MCF 10A (cell line): ENCODE data around the gene ACOT12. TPM values are rescaled to one million over a fixed set of nuclear protein-coding genes. Genes with fewer than 3 reads are reported as not detected.

Experiments used
- BruUV-seq: library from RNA; stranded (reverse); fragments of 400-500 nt; replicated peaks from 2 replicates; lab custom pipeline; 2021; lab: Mats Ljungman, UMichigan
- CTCF ChIA-PET: fragments of 300-600 bp; sonication (Branson Sonifier 250); formaldehyde crosslinking; extraction: SDS; loops from one replicate; lab custom pipeline; 2021; ENCODE audit warnings: antibody characterized with exemption, inconsistent platforms; lab: Yijun Ruan, JAX
- POLR2A ChIA-PET: fragments of 300-600, 350-650 bp; sonication (Branson Sonifier 250); formaldehyde crosslinking; extraction: SDS; loops from one replicate; lab custom pipeline; 2020; ENCODE audit warnings: antibody characterized with exemption, inconsistent platforms; lab: Yijun Ruan, JAX
- DNase-seq: peaks from one replicate; pipeline ENCODE4 v3.0.0-alpha.2; 2018; ENCODE audit not compliant: unreplicated experiment
- H3K27ac Mint-ChIP-seq: one replicate; pipeline ENCODE4 v1.8.0; 2022; ENCODE audit warnings: mild to moderate bottlenecking, low read depth, mixed read lengths; ENCODE audit not compliant: unreplicated experiment
- H3K27me3 Mint-ChIP-seq: one replicate; pipeline ENCODE4 v1.8.0; 2022; ENCODE audit warnings: mixed read lengths; ENCODE audit not compliant: insufficient read depth, unreplicated experiment
- H3K36me3 Mint-ChIP-seq: one replicate; pipeline ENCODE4 v1.8.0; 2022; ENCODE audit warnings: mild to moderate bottlenecking, moderate library complexity, mixed read lengths; ENCODE audit not compliant: insufficient read depth, unreplicated experiment
- H3K4me1 Mint-ChIP-seq: one replicate; pipeline ENCODE4 v1.8.0; 2022; ENCODE audit warnings: mixed read lengths; ENCODE audit not compliant: insufficient read depth, unreplicated experiment
- H3K4me3 Mint-ChIP-seq: one replicate; pipeline ENCODE4 v1.8.0; 2022; ENCODE audit warnings: mild to moderate bottlenecking, moderate library complexity, mixed read lengths; ENCODE audit not compliant: unreplicated experiment
- H3K9me3 Mint-ChIP-seq: one replicate; pipeline ENCODE4 v1.8.0; 2022; ENCODE audit warnings: mixed read lengths; ENCODE audit not compliant: unreplicated experiment
- CTCF ChIP-seq: fragments of 200-600 bp; IDR thresholded peaks from one replicate; pipeline ENCODE4 v1.8.0; 2022; ENCODE audit warnings: antibody characterized with exemption, mild to moderate bottlenecking; ENCODE audit not compliant: unreplicated experiment
- intact Hi-C: fragments of 100-400 bp; cut with micrococcal nuclease; formaldehyde crosslinking; loops from 2 replicates; pipeline ENCODE4 v1.14.1; 2022
- total RNA-seq: library from RNA; stranded (reverse); gene quantifications from 2 replicates; pipeline ENCODE4 v1.2.3, GENCODE V29; 2022

Gene ACOT12
- total RNA-seq, 1 experiment from 2014 or later, result not detected

- ChIA-PET CTCF (interaction anchor here (0.7 kb wide), 1 partner anchor 100 kb away, joined by 3 read pairs; no protein-coding TSS in a partner anchor), POLR2A (interaction anchor here (1.0 kb wide), 1 partner anchor 38 kb away, joined by 4 read pairs; no protein-coding TSS in a partner anchor)
- Mint-ChIP-seq H3K36me3 (peaks cover 7% of the 10 kb centered on the region), H3K9me3 (no peaks in the 10 kb centered on the region), H3K4me3 (no peak overlapping the region), H3K27ac (no peak overlapping the region), H3K4me1 (no peaks in the 10 kb centered on the region), H3K27me3 (no peaks in the 10 kb centered on the region)
- no TSS peak for BruUV-seq
- intact Hi-C loops, result no loop called here
- TF ChIP-seq CTCF, result no peak
- DNase-seq, result no peak
Measured at GRCh38 chr5:81402192-81402930, 8.4 kb upstream of the ACOT12 start.

GRCh38 chr5:81401266-81401665, 7.3 kb upstream of the ACOT12 start:
- no TSS peak for BruUV-seq
- no peak for DNase-seq
- Mint-ChIP-seq H3K4me3 (no peak overlapping the region), H3K9me3 (no peaks in the 10 kb centered on the region), H3K4me1 (no peaks in the 10 kb centered on the region), H3K36me3 (no peaks in the 10 kb centered on the region), H3K27ac (no peak overlapping the region), H3K27me3 (no peaks in the 10 kb centered on the region)
- TF ChIP-seq CTCF, result no peak
- ChIA-PET CTCF (no interaction called here), POLR2A (no interaction called here)
- intact Hi-C loops, result no loop called here

GRCh38 chr5:81400375-81400774, 6.4 kb upstream of the ACOT12 start:
- Mint-ChIP-seq H3K36me3 (no peaks in the 10 kb centered on the region), H3K4me3 (no peak overlapping the region), H3K4me1 (no peaks in the 10 kb centered on the region), H3K27me3 (no peaks in the 10 kb centered on the region), H3K27ac (no peak overlapping the region), H3K9me3 (no peaks in the 10 kb centered on the region)
- ChIA-PET CTCF (no interaction called here), POLR2A (no interaction called here)
- no peak for TF ChIP-seq CTCF
- no TSS peak for BruUV-seq
- intact Hi-C loops, result no loop called here
- DNase-seq, result no peak

GRCh38 chr5:81398741-81399140, 4.8 kb upstream of the ACOT12 start:
- POLR2A ChIA-PET, result interaction anchor here (0.6 kb wide), 1 partner anchor 9 kb away, joined by 5 read pairs; no protein-coding TSS in a partner anchor
- Mint-ChIP-seq H3K4me1 (no peaks in the 10 kb centered on the region), H3K9me3 (no peaks in the 10 kb centered on the region), H3K36me3 (no peaks in the 10 kb centered on the region), H3K27ac (no peak overlapping the region), H3K4me3 (no peak overlapping the region), H3K27me3 (no peaks in the 10 kb centered on the region)
- intact Hi-C loops, result no loop called here
- no peak for DNase-seq
- no TSS peak for BruUV-seq
- TF ChIP-seq CTCF, result no peak
- CTCF ChIA-PET, result no interaction called here
